ENCODE measurements around the gene PTPRN2.
"Not testable (repeated sequence)": the region's sequence is repeated elsewhere in the genome, so short reads cannot be mapped to it uniquely, and the experiment has no call there.

PTPRN2 gene

DNA sequence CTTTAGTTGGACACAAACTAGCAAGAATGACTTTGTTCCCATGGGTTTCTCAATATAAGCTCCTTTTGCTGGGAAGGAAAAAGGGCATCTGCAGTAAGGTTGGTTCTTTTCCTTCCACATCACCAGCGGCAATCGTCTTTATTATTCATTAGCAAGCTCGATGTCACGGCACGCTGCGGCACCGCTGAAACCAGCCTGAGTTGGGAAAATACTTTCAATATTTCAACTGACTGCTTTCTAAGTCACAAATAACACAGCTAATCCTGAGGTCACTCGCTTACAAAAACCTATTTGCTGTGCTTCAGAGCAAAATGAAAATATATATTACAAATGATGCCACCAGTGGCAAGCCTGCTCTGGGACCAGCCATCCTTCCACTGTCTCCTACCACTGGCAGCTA is 665.0 kb downstream of the PTPRN2 start:
- DNase-seq (ENCODE audit: extremely low spot score): no peak
- ChIA-PET POLR2A (no interaction called here), CTCF (no interaction called here)
- TF ChIP-seq, protein P1, sequence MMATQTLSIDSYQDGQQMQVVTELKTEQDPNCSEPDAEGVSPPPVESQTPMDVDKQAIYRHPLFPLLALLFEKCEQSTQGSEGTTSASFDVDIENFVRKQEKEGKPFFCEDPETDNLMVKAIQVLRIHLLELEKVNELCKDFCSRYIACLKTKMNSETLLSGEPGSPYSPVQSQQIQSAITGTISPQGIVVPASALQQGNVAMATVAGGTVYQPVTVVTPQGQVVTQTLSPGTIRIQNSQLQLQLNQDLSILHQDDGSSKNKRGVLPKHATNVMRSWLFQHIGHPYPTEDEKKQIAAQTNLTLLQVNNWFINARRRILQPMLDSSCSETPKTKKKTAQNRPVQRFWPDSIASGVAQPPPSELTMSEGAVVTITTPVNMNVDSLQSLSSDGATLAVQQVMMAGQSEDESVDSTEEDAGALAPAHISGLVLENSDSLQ (IDR thresholded peaks at IDR 0.05): no peak
- TF ChIP-seq CTBP1 (IDR thresholded peaks at IDR 0.05; ENCODE audit: borderline replicate concordance): no peak
- no peak for TF ChIP-seq FOXA1 (IDR thresholded peaks at IDR 0.05)
- TF ChIP-seq ARNT (IDR thresholded peaks at IDR 0.05): no peak
- no peak for TF ChIP-seq NFRKB (IDR thresholded peaks at IDR 0.05)
- no peak for TF ChIP-seq ZNF384 (IDR thresholded peaks at IDR 0.05)
- TF ChIP-seq SP1 (IDR thresholded peaks at IDR 0.05): no peak
- TF ChIP-seq HDGF (IDR thresholded peaks at IDR 0.05; ENCODE audit: borderline replicate concordance): no peak
- TF ChIP-seq FOXM1 (IDR thresholded peaks at IDR 0.05; ENCODE audit: borderline replicate concordance): no peak
- no peak for TF ChIP-seq TARDBP (IDR thresholded peaks at IDR 0.05)
- TF ChIP-seq ELF4 (IDR thresholded peaks at IDR 0.05): no peak
- TF ChIP-seq L3MBTL2 (conservative IDR thresholded peaks at IDR 0.05): no peak
- no peak for TF ChIP-seq FOXK2 (IDR thresholded peaks at IDR 0.05)
- TF ChIP-seq BHLHE40 (IDR thresholded peaks at IDR 0.05; ENCODE audit: borderline replicate concordance): no peak
- TF ChIP-seq LEF1 (IDR thresholded peaks at IDR 0.05; ENCODE audit: borderline replicate concordance): no peak
- no peak for TF ChIP-seq SUZ12 (IDR thresholded peaks at IDR 0.05)

DNA sequence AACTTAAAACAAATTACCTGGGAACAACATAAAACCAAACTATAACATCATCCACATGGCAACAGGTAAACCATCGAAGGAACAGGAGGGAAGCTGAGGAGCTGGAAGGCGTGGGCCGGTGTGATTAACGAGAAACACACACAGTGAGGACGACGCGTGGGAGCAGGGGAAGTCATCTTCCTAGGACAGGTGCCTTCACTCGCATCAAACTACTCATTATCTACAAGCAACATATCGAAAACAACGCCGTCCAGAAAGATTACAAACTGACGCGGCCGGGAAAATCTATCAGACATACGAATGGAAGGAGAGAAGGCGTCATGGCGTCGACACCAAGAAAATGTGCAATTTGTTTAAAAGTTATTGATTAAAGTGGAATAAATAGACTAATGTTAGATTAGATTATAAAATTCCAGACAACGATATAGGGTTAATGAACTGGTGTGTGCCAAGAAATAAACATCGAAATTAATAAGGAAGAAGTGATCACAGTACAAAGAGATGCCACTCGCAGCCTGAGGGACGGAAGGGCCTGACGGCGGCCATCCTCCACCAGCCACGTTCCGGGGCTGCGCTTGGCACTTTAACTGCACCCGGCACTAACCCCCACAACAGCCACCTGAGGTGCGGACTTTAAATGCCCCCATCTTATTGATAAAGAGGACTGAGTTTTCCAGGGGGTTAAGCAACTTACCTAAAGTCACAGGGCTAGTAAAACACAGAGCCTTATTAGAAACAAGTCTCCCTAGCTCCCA is 669.1 kb downstream of the PTPRN2 start:
- no peak for TF ChIP-seq ELF4 (IDR thresholded peaks at IDR 0.05)
- no peak for TF ChIP-seq LEF1 (IDR thresholded peaks at IDR 0.05; ENCODE audit: borderline replicate concordance)
- no peak for TF ChIP-seq L3MBTL2 (conservative IDR thresholded peaks at IDR 0.05)
- TF ChIP-seq SUZ12 (IDR thresholded peaks at IDR 0.05): no peak
- no peak for TF ChIP-seq SP1 (IDR thresholded peaks at IDR 0.05)
- TF ChIP-seq BHLHE40 (IDR thresholded peaks at IDR 0.05; ENCODE audit: borderline replicate concordance): no peak
- TF ChIP-seq FOXM1 (IDR thresholded peaks at IDR 0.05; ENCODE audit: borderline replicate concordance): no peak
- TF ChIP-seq FOXK2 (IDR thresholded peaks at IDR 0.05): no peak
- no peak for TF ChIP-seq CTBP1 (IDR thresholded peaks at IDR 0.05; ENCODE audit: borderline replicate concordance)
- no peak for TF ChIP-seq HDGF (IDR thresholded peaks at IDR 0.05; ENCODE audit: borderline replicate concordance)
- TF ChIP-seq ZNF384 (IDR thresholded peaks at IDR 0.05): no peak
- TF ChIP-seq, protein P1 (IDR thresholded peaks at IDR 0.05): no peak
- no peak for TF ChIP-seq TARDBP (IDR thresholded peaks at IDR 0.05)
- TF ChIP-seq ARNT (IDR thresholded peaks at IDR 0.05): no peak
- no peak for TF ChIP-seq NFRKB (IDR thresholded peaks at IDR 0.05)
- TF ChIP-seq FOXA1 (IDR thresholded peaks at IDR 0.05): no peak
- CTCF ChIA-PET: no interaction called here
- POLR2A ChIA-PET: no interaction called here
- DNase-seq (ENCODE audit: extremely low spot score): no peak

DNA sequence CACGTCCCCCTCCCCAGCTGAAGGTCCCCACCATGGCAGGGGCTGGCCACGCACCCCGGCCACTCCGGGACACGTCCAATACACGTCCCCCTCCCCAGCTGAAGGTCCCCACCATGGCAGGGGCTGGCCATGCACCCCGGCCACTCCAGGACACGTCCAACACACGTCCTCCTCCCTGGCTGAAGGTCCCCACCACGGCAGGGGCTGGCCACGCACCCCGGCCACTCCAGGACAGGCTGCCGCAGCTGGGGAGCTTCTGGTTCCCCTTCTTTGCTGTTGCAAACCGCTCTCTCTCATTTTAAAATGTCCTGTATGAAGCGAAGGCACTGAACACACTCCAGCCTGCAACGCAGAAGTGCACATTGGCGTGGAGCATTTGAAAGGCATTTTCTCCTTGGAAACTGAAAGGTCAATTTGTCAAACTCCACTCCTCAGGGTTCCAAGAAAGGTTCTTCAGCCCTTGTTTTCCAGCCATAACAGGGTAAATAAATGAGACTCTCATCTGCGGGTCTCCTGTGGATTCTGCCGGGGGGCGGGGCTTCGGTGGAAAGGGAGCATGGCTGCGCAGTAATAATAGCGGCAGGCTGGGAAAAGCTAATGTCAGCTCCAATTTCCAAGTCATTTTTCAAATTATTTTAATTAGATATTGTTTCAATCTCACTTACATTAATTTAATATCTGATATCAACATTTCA is 670.5 kb downstream of the PTPRN2 start:
- ChIA-PET CTCF (no interaction called here), POLR2A (no interaction called here)
- DNase-seq (ENCODE audit: extremely low spot score): no peak
- no peak for TF ChIP-seq NFRKB (IDR thresholded peaks at IDR 0.05)
- TF ChIP-seq, protein P1 (IDR thresholded peaks at IDR 0.05): no peak
- TF ChIP-seq LEF1 (IDR thresholded peaks at IDR 0.05; ENCODE audit: borderline replicate concordance): no peak
- no peak for TF ChIP-seq TARDBP (IDR thresholded peaks at IDR 0.05)
- TF ChIP-seq FOXK2 (IDR thresholded peaks at IDR 0.05): no peak
- TF ChIP-seq ZNF384 (IDR thresholded peaks at IDR 0.05): no peak
- no peak for TF ChIP-seq BHLHE40 (IDR thresholded peaks at IDR 0.05; ENCODE audit: borderline replicate concordance)
- TF ChIP-seq FOXA1 (IDR thresholded peaks at IDR 0.05): no peak
- no peak for TF ChIP-seq HDGF (IDR thresholded peaks at IDR 0.05; ENCODE audit: borderline replicate concordance)
- TF ChIP-seq ELF4 (IDR thresholded peaks at IDR 0.05): no peak
- TF ChIP-seq SP1 (IDR thresholded peaks at IDR 0.05): no peak
- TF ChIP-seq CTBP1 (IDR thresholded peaks at IDR 0.05; ENCODE audit: borderline replicate concordance): no peak
- TF ChIP-seq SUZ12 (IDR thresholded peaks at IDR 0.05): no peak
- TF ChIP-seq FOXM1 (IDR thresholded peaks at IDR 0.05; ENCODE audit: borderline replicate concordance): no peak
- no peak for TF ChIP-seq ARNT (IDR thresholded peaks at IDR 0.05)
- no peak for TF ChIP-seq L3MBTL2 (conservative IDR thresholded peaks at IDR 0.05)

DNA sequence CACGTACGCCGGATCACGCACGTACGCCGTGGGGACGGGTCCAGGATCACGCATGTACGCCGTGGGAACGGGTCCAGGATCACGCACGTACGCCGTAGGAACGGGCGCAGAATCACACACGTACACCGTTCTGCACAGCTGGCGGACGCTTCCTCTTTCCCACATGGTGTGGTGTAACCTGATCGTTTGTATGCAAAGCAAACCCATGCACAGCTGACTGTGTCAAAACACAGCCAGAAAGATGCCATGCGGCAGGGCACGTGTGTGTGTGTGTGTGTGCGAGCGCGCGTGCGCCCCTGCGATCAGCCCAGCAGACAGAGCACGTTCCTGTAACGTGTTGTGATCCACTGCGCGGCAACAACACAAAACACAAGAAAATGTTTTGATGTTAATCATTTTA is 677.2 kb downstream of the PTPRN2 start:
- ChIA-PET CTCF (no interaction called here), POLR2A (no interaction called here)
- TF ChIP-seq CTBP1 (IDR thresholded peaks at IDR 0.05; ENCODE audit: borderline replicate concordance) (no peak), HDGF (IDR thresholded peaks at IDR 0.05; ENCODE audit: borderline replicate concordance) (no peak), L3MBTL2 (conservative IDR thresholded peaks at IDR 0.05) (no peak), ELF4 (IDR thresholded peaks at IDR 0.05) (no peak), ARNT (IDR thresholded peaks at IDR 0.05) (no peak), FOXK2 (IDR thresholded peaks at IDR 0.05) (no peak), SP1 (IDR thresholded peaks at IDR 0.05) (no peak), LEF1 (IDR thresholded peaks at IDR 0.05; ENCODE audit: borderline replicate concordance) (no peak), ZNF384 (IDR thresholded peaks at IDR 0.05) (no peak), BHLHE40 (IDR thresholded peaks at IDR 0.05; ENCODE audit: borderline replicate concordance) (no peak), NFRKB (IDR thresholded peaks at IDR 0.05) (no peak)
- TF ChIP-seq, protein P1 (IDR thresholded peaks at IDR 0.05): no peak
- DNase-seq (ENCODE audit: extremely low spot score): no peak

DNA sequence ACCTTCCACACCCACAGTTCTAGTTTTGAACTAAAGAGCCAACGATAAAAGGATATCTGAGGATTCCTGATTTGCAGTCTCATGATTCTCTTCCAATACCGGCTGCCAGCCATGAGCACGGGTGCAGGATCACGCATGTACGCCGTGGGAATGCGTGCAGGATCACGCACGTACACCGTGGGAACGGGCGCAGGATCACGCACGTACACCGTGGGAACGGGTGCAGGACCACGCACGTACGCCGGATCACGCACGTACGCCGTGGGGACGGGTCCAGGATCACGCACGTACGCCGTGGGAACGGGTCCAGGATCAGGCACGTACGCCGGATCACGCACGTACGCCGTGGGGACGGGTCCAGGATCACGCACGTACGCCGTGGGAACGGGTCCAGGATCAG is 677.6 kb downstream of the PTPRN2 start:
- POLR2A ChIA-PET: not testable (repeated sequence)

More for the DNA sequence above, 677.6 kb downstream of the PTPRN2 start:
- CTCF ChIA-PET; DNase-seq (ENCODE audit: extremely low spot score): not testable (repeated sequence)
